NCI-H1048 (cell line): Measurements from ENCODE around the gene ATP9A.
"Not testable (repeated sequence)": the region's sequence is repeated elsewhere in the genome, so short reads cannot be mapped to it uniquely, and the experiment has no call there.

Source experiments
- DNase-seq: peaks from one replicate; lab custom pipeline; 2025; lab: John Stamatoyannopoulos, UW

The ATP9A gene

DNA sequence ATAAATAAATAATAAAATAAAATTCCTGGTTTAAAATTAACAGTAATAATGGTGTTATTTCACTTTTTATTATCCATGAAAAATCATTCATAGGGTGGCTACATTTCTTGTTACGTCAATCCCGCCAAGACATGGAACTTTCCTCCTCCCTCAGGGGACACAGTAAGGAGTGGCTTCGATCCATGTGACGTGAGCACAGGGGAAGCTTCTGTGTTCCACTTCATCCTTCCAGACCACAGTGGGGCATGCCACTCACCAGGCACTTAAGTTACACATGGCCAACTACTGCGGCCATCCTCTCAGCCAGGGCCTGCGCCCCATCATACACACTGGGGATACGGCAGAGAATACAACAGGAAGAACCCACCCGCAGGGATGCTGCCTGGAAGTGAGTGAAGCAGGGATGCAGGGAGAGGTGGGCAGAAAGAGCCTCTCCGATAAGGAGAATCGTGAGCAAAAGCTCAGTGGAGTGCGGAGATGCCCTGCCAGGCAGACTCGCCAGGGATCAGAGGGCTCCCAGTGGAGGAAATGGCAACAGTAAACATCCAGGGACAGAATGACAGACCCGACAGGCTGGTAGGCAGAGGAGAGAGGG lies 75.3 kb downstream of the ATP9A start:
- DNase-seq, result no peak

DNA sequence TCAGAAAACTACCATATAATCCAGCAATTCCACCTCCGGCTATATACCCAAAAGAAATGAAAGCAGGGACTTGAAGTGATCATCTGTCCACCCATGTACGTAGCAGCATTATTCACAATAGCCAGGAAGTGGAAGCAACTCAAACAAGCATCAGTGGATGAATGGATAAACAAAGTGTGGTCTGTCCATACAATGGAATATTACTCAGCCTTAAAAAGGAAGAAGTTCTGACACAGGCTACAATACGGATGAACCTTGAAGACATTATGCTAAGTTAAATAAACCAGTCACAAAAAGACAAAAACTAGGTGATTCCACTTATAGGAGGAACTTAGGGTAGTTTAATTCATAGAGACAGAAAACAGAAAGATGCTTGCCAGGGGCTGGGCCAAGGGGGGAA lies 76.5 kb downstream of the ATP9A start:
- no peak for DNase-seq

DNA sequence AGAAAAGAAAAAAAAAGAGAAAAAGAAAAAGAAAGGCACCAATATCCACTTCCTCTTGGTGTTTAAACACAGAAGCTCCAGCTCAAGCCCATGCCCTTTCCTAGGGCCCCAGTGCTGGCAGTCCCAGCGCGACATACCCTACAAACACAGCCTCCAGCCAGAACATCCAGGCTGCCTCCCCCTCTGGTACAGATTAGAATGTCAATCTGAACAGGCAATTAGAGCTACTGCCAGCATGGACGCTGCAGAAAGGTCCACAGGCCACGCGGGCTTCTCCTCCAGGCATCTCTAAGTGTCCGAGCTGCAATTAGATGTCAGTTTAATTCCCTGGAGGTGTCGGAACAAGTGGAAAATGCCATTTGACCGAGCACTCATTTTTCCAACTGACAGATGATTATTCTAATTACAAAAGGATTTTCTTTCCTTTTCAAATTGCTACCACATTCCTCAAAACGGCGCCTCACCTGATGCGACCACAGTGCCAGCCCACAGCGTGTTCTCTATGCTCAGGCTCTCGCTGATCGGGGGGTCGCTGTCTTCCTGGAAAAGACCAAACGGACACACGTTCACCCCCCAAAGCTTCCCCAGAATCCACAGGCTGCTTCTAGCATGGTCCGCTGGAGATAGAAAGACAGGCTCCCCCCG lies 79.5 kb downstream of the ATP9A start:
- no peak for DNase-seq

DNA sequence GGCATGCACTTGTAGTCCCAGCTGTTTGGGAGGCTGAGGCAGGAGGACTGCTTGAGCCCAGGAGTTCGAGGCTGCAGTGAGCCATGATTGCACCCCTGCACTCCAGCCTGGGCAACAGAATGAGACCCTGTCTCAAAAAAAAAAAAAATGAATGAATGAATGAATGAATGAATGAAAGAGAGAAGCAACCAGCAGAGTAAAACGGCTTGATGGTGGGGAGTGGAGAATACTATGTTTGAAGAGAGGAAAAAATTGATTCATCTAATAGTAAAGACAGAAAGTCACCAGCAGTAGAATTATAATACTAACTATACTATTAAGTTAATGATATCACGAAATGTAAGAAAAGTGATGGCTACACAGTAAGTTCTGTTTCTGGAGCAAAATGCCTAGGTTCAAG lies 80.6 kb downstream of the ATP9A start:
- DNase-seq, result no peak

DNA sequence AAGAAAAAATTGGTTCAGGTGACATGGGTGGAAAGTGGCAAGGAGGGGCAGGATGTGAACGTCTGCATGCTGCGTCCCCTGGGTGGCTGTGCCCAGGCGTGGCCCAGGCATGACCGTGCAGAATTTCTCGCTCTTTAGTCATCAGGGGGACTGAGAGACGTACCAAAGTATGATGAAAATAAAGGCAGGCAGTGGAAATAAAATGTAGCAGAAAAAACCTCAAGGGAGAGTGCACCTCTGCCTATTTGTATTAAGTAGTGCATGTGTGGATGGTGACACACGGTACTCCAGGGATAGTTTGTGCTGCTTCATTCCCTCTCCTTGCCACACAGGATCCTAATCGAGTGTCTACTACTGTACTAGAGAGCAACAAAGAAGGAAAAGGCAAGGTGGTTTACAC lies 81.1 kb downstream of the ATP9A start:
- DNase-seq, result no peak

DNA sequence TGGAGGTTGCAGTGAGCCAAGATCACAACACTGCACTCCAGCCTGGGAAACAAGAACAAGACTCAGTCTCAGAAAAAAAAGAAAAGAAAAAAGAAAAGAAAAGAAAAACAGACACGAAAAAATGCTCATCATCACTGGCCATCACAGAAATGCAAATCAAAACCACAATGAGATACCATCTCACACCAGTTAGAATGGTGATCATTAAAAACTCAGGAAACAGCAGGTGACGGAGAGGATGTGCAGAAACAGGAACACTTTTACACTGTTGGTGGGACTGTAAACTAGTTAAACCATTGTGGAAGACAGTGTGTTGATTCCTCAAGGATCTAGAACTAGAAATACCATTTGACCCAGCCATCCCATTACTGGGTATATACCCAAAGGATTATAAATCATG lies 82.7 kb downstream of the ATP9A start:
- not testable (repeated sequence) for DNase-seq

DNA sequence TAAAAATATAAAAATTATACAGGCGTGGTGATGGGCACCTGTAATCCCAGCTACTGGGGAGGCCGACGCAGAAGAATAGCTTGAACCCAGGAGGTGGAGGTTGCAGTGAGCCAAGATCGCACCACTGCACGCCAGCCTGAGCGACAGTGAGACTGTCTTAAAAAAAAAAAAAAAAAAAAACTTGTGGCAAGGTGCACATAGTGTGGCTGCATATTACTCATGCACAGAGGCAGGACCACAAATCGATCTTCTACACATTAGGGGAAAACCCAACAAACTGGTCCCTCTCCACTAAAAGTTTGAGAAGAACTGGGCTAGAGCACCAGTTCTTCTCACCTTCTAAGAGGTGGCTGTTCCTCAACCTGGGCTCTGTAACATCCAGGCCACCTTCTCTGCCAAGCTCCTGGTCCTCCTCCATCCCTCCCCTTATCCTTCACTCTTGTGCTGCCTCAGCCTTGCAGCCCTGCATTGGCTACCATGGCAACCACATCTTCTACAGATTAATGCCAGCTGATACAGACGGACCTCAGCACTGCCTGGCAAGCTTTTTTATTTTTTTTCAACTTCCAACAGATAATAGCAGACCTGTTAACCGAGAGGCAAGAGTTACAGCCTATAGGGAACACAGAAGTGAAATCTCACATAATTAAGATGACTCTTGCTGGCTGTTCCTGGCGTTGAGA lies 88.0 kb downstream of the ATP9A start:
- no peak for DNase-seq

DNA sequence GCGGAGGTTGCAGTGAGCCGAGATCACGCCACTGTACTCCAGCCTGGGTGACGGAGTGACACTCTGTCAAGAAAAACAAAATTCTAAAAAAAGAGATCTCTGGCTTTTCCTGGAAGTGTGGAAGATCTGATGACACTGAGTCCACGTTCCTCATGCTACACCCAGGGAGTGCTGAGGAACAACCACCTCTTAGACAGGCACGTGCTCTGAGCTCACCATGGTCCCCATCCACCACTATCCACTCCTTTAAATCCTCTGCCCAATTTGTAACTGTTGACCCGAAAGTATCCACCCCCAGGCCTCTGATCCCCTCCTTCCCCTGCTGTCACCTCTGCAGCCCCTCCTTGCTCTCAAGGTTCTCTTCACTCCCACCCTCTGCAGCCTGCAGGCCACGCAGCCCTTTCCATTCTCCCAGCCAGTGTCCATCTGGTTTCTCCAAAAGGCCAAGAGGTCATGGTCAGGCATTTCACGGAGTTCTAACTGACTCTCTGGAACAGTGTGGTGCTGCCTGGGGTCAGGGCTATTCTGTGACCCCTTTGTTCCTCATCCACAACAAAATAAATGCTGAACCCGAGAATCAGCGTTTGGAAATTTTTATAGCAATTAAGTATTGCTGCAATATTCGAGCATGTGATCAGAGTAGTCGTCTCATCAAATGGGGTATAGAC lies 88.8 kb downstream of the ATP9A start:
- DNase-seq, result no peak

DNA sequence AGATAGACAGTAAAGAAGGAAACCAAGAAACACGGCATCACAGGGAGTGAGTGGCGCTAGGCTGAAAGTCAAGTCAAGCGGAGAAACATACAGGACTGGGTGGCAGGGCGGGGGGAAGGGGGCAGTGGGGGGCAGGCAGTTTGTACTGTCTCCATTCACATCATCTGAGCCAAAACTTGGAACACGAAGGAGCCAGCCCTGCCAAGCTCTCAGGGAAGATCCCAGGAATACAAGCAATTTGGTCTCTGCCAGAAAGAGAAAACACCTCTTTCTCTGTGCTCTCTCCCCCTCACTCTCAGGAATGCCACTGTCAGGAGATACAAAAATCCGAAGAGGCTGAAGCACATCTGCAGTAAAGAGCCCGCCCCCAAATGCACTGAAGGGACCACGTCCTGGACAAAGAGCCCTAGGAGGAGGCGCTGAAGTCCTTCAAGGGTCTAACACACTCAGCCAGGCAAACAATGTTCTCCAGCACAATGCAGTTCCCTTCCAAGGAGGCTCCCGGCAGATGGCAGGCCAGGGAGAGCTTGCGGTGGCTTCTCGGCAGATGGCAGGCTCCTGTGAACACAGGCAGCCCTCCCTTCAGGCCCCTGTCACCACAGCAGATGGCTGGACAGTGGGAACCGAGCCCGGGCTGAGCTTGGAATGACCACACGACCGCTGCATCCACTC lies 90.0 kb downstream of the ATP9A start:
- no peak for DNase-seq

DNA sequence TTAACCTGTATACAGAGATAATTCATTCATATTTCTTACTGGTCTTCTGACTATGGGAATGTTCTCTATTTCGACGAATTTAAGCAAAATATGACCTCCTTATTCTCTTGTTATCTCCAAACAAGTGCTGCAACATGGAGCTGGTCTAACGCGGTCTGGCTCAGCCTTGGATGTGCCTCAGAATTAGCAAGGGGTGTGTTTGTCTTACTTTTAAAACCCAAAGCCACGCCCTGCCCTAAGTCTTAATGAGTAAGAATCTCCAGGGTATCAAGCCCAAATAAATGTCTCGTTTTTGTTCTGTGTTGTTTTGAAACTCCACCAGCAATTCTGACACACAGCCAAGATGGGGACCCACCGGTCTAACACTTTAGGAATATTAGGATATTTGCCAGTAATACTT lies 99.2 kb downstream of the ATP9A start:
- no peak for DNase-seq

DNA sequence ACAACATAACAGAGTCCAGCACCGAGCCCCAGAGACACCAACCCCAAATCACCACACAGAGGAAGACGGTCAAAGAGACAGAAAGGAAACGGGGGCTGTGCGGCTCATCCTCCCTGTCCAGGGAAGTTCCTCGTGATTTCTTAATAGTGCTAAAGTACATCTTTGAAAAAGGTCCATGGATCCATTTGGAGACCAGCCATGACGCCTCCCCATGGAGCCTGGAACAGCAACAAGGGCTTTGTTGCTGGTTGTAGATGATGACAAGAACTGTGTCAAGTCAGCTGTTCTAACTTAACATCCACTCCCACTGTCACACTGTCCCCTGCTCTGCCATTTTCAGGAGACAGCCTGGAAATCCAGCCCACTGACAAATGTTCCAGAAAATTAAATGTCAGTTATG lies 99.7 kb downstream of the ATP9A start:
- DNase-seq, result no peak

DNA sequence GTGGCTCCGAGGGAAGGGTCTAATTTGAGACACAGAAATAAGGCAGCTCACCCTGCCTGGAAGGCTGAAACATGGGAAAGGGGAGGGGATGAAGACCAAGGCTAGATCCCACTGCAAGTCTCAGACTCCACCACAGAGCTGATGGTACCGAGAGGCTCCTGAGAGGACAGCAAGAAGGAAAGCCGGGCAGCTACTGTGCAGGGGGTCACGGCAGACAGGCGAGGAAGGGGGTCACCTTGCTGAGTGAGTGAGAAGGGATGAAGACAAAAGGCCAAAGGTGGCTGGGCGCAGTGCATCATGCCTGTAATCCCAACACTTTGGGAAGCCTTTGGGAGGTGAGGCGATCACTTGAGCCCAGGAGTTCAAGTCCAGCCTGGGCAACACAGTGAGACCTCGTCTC lies 100.7 kb downstream of the ATP9A start:
- no peak for DNase-seq

DNA sequence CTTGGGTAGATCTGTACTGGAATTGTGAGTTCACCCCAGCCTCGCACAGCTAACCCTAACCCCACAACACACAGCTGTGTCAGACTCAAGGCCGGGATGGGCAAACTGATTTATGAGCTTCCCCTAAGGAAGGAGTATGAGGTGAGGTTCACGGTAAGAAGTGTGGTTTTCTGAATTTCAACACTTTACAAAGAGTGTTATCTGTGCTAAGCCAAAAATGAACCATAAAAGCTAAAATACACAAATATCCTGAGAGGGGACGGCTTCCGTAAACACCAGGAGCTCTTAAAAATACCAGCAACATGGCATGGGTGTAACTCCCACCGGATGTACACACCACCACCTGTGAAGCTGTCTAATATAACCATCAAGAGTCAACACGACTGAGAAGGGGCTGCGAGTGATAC lies 101.2 kb downstream of the ATP9A start:
- no peak for DNase-seq

DNA sequence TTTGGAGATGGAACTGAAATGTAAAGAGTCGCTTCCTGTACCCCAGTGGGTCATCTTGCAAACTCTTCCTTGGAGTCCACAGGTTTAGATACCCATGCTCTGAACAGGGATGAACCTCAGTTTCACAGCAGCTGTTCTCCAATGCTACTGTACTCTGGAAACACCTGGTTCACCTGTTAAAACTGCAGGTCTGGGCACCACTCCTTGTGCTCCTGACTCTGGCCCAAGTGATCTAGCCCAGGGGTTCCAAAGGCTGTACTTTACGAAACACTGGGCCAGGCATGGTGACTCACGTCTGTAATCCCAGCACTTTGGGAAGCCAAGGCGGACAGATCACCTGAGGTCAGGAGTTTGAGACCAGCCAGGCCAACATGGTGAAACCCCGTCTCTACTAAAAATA lies 102.1 kb downstream of the ATP9A start:
- DNase-seq, result no peak

DNA sequence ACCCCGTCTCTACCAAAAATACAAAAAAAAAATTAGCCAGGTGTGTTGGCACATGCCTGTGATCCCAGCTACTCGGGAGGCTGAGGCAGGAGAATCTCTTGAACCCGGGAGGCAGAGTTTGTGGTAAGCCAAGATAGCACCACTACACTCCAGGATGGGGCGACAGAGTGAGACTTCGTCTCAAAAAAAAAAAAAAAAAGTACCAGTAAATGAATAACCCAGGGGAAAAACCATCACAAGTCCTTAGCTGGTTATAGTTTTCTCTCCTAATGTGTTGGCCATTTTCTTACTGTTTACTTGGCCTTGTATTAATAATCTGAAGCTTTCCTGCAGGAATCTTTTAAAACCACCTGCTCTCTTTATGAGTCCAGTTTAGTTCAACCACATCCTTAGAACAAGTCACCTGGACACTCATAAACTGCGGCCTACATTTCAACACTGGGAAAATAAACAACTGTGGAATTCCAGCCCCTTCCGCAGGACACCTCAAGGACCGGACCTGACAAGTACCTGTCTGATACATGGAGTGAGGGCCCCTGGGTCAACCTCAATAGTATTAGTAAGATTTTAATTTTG lies 102.6 kb downstream of the ATP9A start:
- DNase-seq, result no peak

DNA sequence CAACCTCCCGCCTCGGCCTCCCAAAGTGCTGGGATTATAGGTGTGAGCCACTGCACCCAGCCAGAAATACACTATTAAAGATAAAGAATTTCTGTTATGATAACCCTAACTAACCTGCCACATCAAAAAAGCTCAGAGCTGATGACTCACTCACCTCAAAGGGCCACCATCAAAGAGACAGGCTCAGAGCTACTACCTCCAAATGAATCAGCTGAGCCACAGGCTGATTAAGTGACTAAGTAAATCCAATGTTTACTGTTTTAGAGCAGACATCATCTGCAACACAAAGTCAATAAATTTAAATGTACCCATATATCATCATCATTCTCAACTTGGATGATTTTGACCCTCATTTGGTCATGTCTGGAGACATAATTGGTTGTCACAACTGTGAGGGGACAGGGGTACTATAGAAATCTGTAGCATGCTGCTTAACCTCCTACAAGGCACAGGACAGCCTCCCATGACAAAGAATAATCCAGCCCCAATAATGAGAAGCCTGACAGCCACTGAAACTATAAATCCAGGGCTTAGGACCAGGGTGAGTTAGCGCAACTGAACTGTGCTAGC lies 106.5 kb downstream of the ATP9A start:
- no peak for DNase-seq

DNA sequence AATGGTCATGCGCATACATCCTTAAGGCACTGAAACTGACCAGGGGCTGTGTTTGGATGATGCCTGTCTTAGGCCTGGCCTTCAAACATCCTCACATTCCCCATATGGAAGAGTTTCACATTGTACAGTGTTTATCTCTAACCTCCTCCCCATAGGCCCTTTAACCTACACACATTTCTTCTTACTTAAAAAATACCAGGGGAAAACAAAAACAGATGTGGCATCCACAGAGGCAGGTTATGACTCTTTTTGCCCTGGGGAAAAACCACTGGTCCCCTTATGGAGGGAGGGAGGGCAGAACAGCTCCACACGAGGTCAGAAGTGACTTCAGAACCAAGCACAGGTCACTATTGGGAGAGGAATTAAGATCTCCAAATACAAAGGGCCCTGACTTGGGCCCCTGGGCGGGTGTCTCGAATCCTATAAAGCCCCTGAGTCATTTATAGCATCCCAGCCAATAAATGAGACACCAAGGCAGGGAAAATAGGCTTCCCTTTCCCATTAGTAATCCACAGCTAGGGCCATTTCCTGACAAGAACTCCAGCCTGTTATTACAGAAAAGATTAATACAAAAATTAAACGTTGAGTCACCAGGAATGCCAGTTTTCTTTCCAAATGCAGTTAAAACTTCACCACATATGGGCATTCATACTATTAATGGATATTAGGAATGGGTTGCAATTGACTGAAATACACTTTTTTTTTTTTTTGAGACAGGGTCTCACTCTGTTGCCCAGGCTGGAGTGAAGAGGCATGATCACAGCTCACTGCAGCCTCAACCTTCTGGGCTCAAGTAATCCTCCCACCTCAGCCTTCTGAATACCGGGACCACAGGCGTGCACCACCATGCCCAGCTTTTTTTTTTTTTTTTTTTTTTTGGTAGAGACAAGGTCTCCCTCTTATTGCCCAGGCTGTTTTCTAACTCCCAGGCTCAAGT lies 107.2 kb downstream of the ATP9A start:
- DNase-seq, result no peak

DNA sequence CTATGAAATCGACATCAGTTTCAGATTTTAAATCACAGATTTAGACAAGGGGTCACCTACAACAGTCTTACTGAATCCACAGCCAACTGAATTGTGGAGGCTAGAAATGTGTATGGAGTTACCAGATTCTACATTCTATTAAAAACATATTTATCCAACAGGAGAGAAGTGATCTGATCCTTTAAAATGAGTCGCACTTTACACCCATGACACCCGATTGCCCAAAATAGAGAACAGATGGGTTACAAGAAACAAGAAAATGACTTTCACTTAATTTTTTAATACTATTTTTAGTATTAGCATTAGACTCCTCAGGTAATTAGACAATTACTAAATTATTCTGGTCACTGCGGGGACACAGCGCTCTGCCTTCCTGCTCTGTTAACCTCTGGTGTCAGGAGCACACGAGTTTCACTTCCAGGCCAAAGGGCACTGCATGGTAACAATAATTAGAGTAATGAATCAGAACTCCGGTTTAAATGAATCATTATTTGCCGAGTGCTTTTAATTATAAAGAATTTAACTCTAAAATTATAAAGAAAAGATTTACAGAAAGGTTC lies 108.6 kb downstream of the ATP9A start:
- DNase-seq, result no peak

DNA sequence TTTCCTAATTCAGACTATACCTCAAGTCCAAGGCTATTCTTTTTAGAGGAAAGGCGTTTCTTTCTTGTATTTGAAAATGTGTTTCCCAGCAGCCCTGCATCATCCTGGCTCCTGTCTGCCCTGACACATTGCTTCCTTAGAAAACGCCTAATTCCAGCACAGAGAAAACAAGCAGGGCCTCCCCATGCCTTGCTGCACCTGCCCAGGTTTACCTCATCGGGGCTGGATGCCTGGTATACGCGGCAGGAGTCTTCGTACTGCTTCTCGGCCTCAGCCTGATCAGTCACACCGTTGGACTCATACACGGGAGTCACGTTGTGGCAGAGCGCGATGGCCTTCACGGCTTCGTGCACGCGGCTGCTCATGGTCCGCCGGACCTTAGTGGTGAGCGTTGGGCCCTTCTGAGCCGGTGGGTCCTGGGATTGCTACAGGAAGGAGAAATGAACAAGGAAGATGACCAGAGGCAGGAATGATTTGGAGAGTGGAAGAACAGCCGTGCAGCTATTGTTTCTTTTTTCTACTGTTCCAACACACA lies 111.4 kb downstream of the ATP9A start:
- no peak for DNase-seq

DNA sequence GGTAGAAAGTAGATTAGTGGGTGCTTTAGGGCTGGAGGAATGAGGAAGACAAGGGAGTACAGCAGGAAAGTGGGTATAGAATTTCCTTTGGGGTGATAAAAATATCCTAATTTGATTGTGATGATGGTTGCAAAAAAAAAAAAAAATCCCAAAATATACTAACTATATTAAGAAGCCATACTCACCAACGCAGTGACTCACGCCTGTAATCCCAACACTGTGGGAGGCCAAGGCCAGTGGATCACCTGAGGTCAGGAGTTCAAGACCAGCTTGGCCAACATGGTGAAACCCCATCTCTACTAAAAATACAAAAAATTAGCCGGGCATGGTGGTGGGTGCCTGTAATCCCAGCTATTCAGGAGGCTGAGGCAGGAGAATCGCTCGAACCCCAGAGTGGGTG lies 112.1 kb downstream of the ATP9A start:
- not testable (repeated sequence) for DNase-seq
